IMR-90 (cell line): ENCODE measurements around the gene NUBP1. TPM values are rescaled to one million over a fixed set of nuclear protein-coding genes. Genes with fewer than 3 reads are reported as not detected.

ENCODE experiments used
- ATAC-seq: fragments of 200-7000 bp; cut with Tn5 transposase; 2 replicates; pipeline ENCODE4 v1.9.1; 2020; ENCODE audit warnings: low read depth, mild to moderate bottlenecking, moderate library complexity
- BruUV-seq: library from RNA; stranded (reverse); fragments of 400-500 nt; replicated peaks from 2 replicates; lab custom pipeline; 2021; lab: Mats Ljungman, UMichigan
- CTCF ChIA-PET: fragments of 300-600 bp; formaldehyde crosslinking; extraction: SDS; loops from one replicate; lab custom pipeline; 2021; ENCODE audit warnings: antibody characterized with exemption; lab: Yijun Ruan, JAX
- POLR2A ChIA-PET: fragments of 300-600 bp; sonication (Branson Sonifier 250); formaldehyde crosslinking; loops from one replicate; lab custom pipeline; 2022; ENCODE audit warnings: antibody characterized with exemption; ENCODE audit not compliant: unreplicated experiment; lab: Charles Lee
- DNase-seq: peaks from one replicate; pipeline ENCODE4 v3.0.0; 2013
- H2AFZ ChIP-seq: replicated peaks from 2 replicates; pipeline ENCODE3; 2013; ENCODE audit warnings: low read length, mild to moderate bottlenecking; ENCODE audit not compliant: poor library complexity
- H2AK5ac ChIP-seq: 2 replicates; pipeline ENCODE4 v1.6.1; 2013; ENCODE audit warnings: low read depth, low read length, inconsistent platforms
- H2AK9ac ChIP-seq: replicated peaks from 2 replicates; pipeline ENCODE3; 2013; ENCODE audit warnings: mild to moderate bottlenecking, low read depth, low read length, moderate library complexity; ENCODE audit not compliant: poor library complexity
- H2BK120ac ChIP-seq: 2 replicates; pipeline ENCODE4 v1.6.1; 2013; ENCODE audit warnings: low read depth, low read length, inconsistent platforms
- H2BK15ac ChIP-seq: 3 replicates; pipeline ENCODE4 v1.6.1; 2013; ENCODE audit warnings: low read depth, low read length, inconsistent platforms
- H2BK20ac ChIP-seq: 2 replicates; pipeline ENCODE4 v1.6.1; 2013; ENCODE audit warnings: low read depth, mild to moderate bottlenecking, inconsistent platforms, low read length, moderate library complexity
- H2BK5ac ChIP-seq: 2 replicates; pipeline ENCODE4 v1.6.1; 2013; ENCODE audit warnings: mild to moderate bottlenecking, low read depth, low read length, inconsistent platforms; ENCODE audit not compliant: poor library complexity, severe bottlenecking
- H3K14ac ChIP-seq: replicated peaks from 2 replicates; pipeline ENCODE4 v1.6.1; 2013; ENCODE audit warnings: low read depth, low read length, inconsistent platforms
- H3K18ac ChIP-seq: 2 replicates; pipeline ENCODE4 v1.6.1; 2013; ENCODE audit warnings: low read depth, low read length, control low read depth
- H3K23ac ChIP-seq: 2 replicates; pipeline ENCODE4 v1.6.1; 2013; ENCODE audit warnings: low read depth, low read length, inconsistent platforms
- H3K27ac ChIP-seq: 2 replicates; pipeline ENCODE4 v1.5.1; 2013; ENCODE audit warnings: mild to moderate bottlenecking, control low read depth, low read length; ENCODE audit not compliant: insufficient read depth
- H3K27me3 ChIP-seq: 2 replicates; pipeline ENCODE4 v1.6.1; 2013; ENCODE audit warnings: low read length; ENCODE audit not compliant: control insufficient read depth, insufficient read depth
- H3K36me3 ChIP-seq: 2 replicates; pipeline ENCODE4 v1.6.1; 2013; ENCODE audit warnings: low read length, mixed read lengths; ENCODE audit not compliant: control insufficient read depth, insufficient read depth
- H3K4ac ChIP-seq: 2 replicates; pipeline ENCODE4 v1.6.1; 2013; ENCODE audit warnings: low read depth, low read length, inconsistent platforms
- H3K4me1 ChIP-seq: 2 replicates; pipeline ENCODE4 v1.6.1; 2013; ENCODE audit warnings: low read length, mixed read lengths; ENCODE audit not compliant: control insufficient read depth, insufficient read depth
- H3K4me2 ChIP-seq: 2 replicates; pipeline ENCODE4 v1.6.1; 2013; ENCODE audit warnings: low read depth, mild to moderate bottlenecking, control low read depth, low read length, moderate library complexity
- H3K4me3 ChIP-seq: 2 replicates; pipeline ENCODE4 v1.5.1; 2013; ENCODE audit warnings: low read depth, mild to moderate bottlenecking, control low read depth, low read length, moderate library complexity; ENCODE audit not compliant: insufficient read depth
- H3K56ac ChIP-seq: 2 replicates; pipeline ENCODE4 v1.6.1; 2013; ENCODE audit warnings: low read length, inconsistent platforms; ENCODE audit not compliant: insufficient read depth; ENCODE audit errors: extremely low read depth
- H3K79me1 ChIP-seq, 2 experiments: 2 replicates each; pipeline ENCODE4 v1.6.1; 2013; ENCODE audit warnings: low read length in 2 of 2, inconsistent platforms in 1 of 2, low read depth in 1 of 2
- H3K9ac ChIP-seq: 2 replicates; pipeline ENCODE4 v1.6.1; 2013; ENCODE audit warnings: low read depth, low read length, control low read depth
- H3K9me1 ChIP-seq: 2 replicates; pipeline ENCODE4 v1.6.1; 2013; ENCODE audit warnings: low read length, inconsistent platforms; ENCODE audit not compliant: insufficient read depth
- H3K9me3 ChIP-seq: 2 replicates; pipeline ENCODE4 v1.6.1; 2013; ENCODE audit warnings: low read length; ENCODE audit not compliant: control insufficient read depth, insufficient read depth
- H4K20me1 ChIP-seq: 2 replicates; pipeline ENCODE4 v1.6.1; 2013; ENCODE audit warnings: low read length, inconsistent platforms; ENCODE audit not compliant: insufficient read depth
- H4K5ac ChIP-seq: 2 replicates; pipeline ENCODE4 v1.6.1; 2013; ENCODE audit warnings: mild to moderate bottlenecking, low read depth, low read length, control low read depth
- H4K8ac ChIP-seq, 2 experiments: 2 replicates each; pipeline ENCODE4 v1.6.1; 2013; ENCODE audit warnings: low read depth in 2 of 2, low read length in 2 of 2, control low read depth in 1 of 2, inconsistent platforms in 1 of 2
- H4K91ac ChIP-seq: 2 replicates; pipeline ENCODE4 v1.6.1; 2013; ENCODE audit warnings: low read depth, low read length, inconsistent platforms; ENCODE audit not compliant: insufficient read depth
- BHLHE40 ChIP-seq: fragments of 150-350 bp; IDR thresholded peaks from 2 replicates; pipeline ENCODE4 v1.6.1; 2016; ENCODE audit warnings: mild to moderate bottlenecking, low read depth, low read length
- CEBPB ChIP-seq: IDR thresholded peaks from 2 replicates; pipeline ENCODE4 v1.6.1; 2012; ENCODE audit warnings: low read depth, low read length, improper control_type of control experiment
- CHD1 ChIP-seq: IDR thresholded peaks from 2 replicates; pipeline ENCODE4 v1.6.1; 2012; ENCODE audit warnings: low read depth, low read length, improper control_type of control experiment
- FOS ChIP-seq: fragments of 150-350 bp; IDR thresholded peaks from 2 replicates; pipeline ENCODE4 v1.6.1; 2016; ENCODE audit warnings: low read depth, low read length
- MAFK ChIP-seq: IDR thresholded peaks from 2 replicates; pipeline ENCODE4 v1.6.1; 2012; ENCODE audit warnings: low read depth, low read length, improper control_type of control experiment
- MXI1 ChIP-seq: IDR thresholded peaks from 2 replicates; pipeline ENCODE4 v1.6.1; 2012; ENCODE audit warnings: low read depth, mild to moderate bottlenecking, low read length, moderate library complexity, borderline replicate concordance
- NFE2L2 ChIP-seq: fragments of 150-350 bp; IDR thresholded peaks from 2 replicates; pipeline ENCODE4 v1.6.1; 2016; ENCODE audit warnings: low read depth, mild to moderate bottlenecking, low read length
- POLR2A ChIP-seq: IDR thresholded peaks from 2 replicates; pipeline ENCODE4 v1.6.1; 2012; ENCODE audit warnings: mild to moderate bottlenecking, low read depth, low read length
- RCOR1 ChIP-seq: IDR thresholded peaks from 2 replicates; pipeline ENCODE4 v1.6.1; 2012; ENCODE audit warnings: mild to moderate bottlenecking, low read length, improper control_type of control experiment; ENCODE audit not compliant: insufficient replicate concordance
- RFX5 ChIP-seq: IDR thresholded peaks from 2 replicates; pipeline ENCODE4 v1.8.0; 2012; ENCODE audit warnings: low read depth, mild to moderate bottlenecking, low read length, moderate library complexity
- SMC3 ChIP-seq: fragments of 150-350 bp; IDR thresholded peaks from 2 replicates; pipeline ENCODE4 v1.6.1; 2016; ENCODE audit warnings: low read depth, mild to moderate bottlenecking, antibody characterized with exemption, low read length, moderate library complexity
- WGBS, 2 experiments: methylation state at CpG; one replicate each; pipeline versions ENCODE4 v1.1.5 to v1.1.7; 2013; ENCODE audit warnings: missing lambda C conversion rate in 2 of 2; ENCODE audit not compliant: insufficient read length in 1 of 2; ENCODE audit errors: extremely low coverage in 2 of 2; 5-methylcytosine and 5-hydroxymethylcytosine counted together
- dilution Hi-C: fragments of 300-500 bp; cut with HindIII; formaldehyde crosslinking; loops from one replicate; pipeline ENCODE4 v1.14.3; 2018; ENCODE audit warnings: low sequenced_read_pairs; ENCODE audit not compliant: unreplicated experiment
- in situ Hi-C: fragments of 300-500 bp; cut with MboI; formaldehyde crosslinking; loops from 3 replicates; pipeline ENCODE4 v1.14.3; 2019; ENCODE audit warnings: low sequenced_read_pairs, inconsistent platforms, mixed read lengths
- intact Hi-C: fragments of 100-400 bp; cut with micrococcal nuclease; formaldehyde crosslinking; loops from 2 replicates; pipeline ENCODE4 v1.10.0; 2022
- polyA plus RNA-seq, 3 experiments: library from polyadenylated mRNA; depleted of rRNA; stranded (reverse); fragments of >200 nt; gene quantifications; 2 replicates each; pipeline ENCODE4 v1.2.3, GENCODE V29; 2012; ENCODE audit warnings: low replicate concordance in 1 of 3
- total RNA-seq: library from RNA; depleted of rRNA; stranded (reverse); fragments of >200 nt; gene quantifications from 2 replicates; pipeline ENCODE4 v1.2.3, GENCODE V29; 2012
- TF ChIP-seq, protein P1 (sequence below): fragments of 150-350 bp; IDR thresholded peaks from 2 replicates; pipeline ENCODE4 v1.6.1; 2016; ENCODE audit warnings: low read depth, mild to moderate bottlenecking, low read length, moderate library complexity, borderline replicate concordance
- TF ChIP-seq, protein P2 (sequence below): conservative IDR thresholded peaks from 2 replicates; pipeline ENCODE4 v1.5.1; 2012; ENCODE audit warnings: mild to moderate bottlenecking, low read depth, low read length, improper control_type of control experiment

NUBP1 gene
- total and polyA plus RNA-seq, 2 of the 4 experiments (the other 2 are of a cell fraction): 28.0 to 31.5 TPM

- Histone ChIP-seq H3K14ac (no peak overlapping the region), H3K79me1 (no peaks in the 10 kb centered on the region), H3K27me3 (no peaks in the 10 kb centered on the region), H3K9me1 (no peaks in the 10 kb centered on the region), H2BK20ac (no peak overlapping the region), H4K20me1 (no peaks in the 10 kb centered on the region), H3K4ac (no peak overlapping the region), H2BK120ac (no peak overlapping the region), H2BK5ac (no peak overlapping the region), H4K8ac (no peak overlapping the region), H3K9ac (no peak overlapping the region), H3K23ac (no peak overlapping the region), H3K27ac (no peak overlapping the region), H4K5ac (no peak overlapping the region), H2BK15ac (no peak overlapping the region), H3K56ac (no peak overlapping the region), H3K9me3 (no peaks in the 10 kb centered on the region), H3K4me1 (no peaks in the 10 kb centered on the region), H3K4me2 (no peak overlapping the region), H3K18ac (no peak overlapping the region), H4K91ac (no peak overlapping the region), H2AK5ac (no peak overlapping the region), H3K4me3 (no peak overlapping the region), H2AFZ (no peak overlapping the region), H2AK9ac (no peak overlapping the region), H3K36me3 (peaks cover 39% of the 10 kb centered on the region)
- WGBS, 2 experiments: 96% methylated on average over 3 of the region's 7 CpGs; no CpG with 5 or more reads in 1 of the 2 experiments
- in situ Hi-C loops (no loop called here), dilution Hi-C loops (no loop called here), intact Hi-C loops (no loop called here)
- CTCF ChIA-PET: no interaction called here
- ATAC-seq (no peak), DNase-seq (no peak)
- TF ChIP-seq MXI1: no peak
- no peak for TF ChIP-seq CEBPB
- TF ChIP-seq, protein P1, sequence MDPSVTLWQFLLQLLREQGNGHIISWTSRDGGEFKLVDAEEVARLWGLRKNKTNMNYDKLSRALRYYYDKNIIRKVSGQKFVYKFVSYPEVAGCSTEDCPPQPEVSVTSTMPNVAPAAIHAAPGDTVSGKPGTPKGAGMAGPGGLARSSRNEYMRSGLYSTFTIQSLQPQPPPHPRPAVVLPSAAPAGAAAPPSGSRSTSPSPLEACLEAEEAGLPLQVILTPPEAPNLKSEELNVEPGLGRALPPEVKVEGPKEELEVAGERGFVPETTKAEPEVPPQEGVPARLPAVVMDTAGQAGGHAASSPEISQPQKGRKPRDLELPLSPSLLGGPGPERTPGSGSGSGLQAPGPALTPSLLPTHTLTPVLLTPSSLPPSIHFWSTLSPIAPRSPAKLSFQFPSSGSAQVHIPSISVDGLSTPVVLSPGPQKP: no peak
- no peak for TF ChIP-seq SMC3
- no peak for TF ChIP-seq POLR2A
- TF ChIP-seq RFX5: no peak
- no peak for TF ChIP-seq RCOR1
- TF ChIP-seq CHD1: no peak
- TF ChIP-seq BHLHE40: no peak
- TF ChIP-seq FOS: no peak
- no peak for TF ChIP-seq NFE2L2
- TF ChIP-seq MAFK: no peak
- TF ChIP-seq, protein P2, sequence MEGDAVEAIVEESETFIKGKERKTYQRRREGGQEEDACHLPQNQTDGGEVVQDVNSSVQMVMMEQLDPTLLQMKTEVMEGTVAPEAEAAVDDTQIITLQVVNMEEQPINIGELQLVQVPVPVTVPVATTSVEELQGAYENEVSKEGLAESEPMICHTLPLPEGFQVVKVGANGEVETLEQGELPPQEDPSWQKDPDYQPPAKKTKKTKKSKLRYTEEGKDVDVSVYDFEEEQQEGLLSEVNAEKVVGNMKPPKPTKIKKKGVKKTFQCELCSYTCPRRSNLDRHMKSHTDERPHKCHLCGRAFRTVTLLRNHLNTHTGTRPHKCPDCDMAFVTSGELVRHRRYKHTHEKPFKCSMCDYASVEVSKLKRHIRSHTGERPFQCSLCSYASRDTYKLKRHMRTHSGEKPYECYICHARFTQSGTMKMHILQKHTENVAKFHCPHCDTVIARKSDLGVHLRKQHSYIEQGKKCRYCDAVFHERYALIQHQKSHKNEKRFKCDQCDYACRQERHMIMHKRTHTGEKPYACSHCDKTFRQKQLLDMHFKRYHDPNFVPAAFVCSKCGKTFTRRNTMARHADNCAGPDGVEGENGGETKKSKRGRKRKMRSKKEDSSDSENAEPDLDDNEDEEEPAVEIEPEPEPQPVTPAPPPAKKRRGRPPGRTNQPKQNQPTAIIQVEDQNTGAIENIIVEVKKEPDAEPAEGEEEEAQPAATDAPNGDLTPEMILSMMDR: no peak
- POLR2A ChIA-PET: no interaction called here
- no TSS peak for BruUV-seq
Measured at GRCh38 chr16:10763456-10763855, 19.8 kb downstream of the NUBP1 start.
